Measurements from ENCODE around the gene TAF10.

TAF10 gene

GRCh38 chr11:6623391-6624363, 11.7 kb upstream of the TAF10 start:
- no peak for DNase-seq (ENCODE audit: low read depth)

GRCh38 chr11:6622261-6623171, 10.5 kb upstream of the TAF10 start:
- no peak for DNase-seq (ENCODE audit: low read depth)

GRCh38 chr11:6621711-6622211, 9.7 kb upstream of the TAF10 start:
- DNase-seq (ENCODE audit: low read depth): no peak

- DNase-seq (ENCODE audit: low read depth): no peak
Observed at GRCh38 chr11:6620636-6621035, 8.6 kb upstream of the TAF10 start.

GRCh38 chr11:6619004-6619745, 7.2 kb upstream of the TAF10 start, which contains the start of gene TPP1:
Gene TPP1 (minus strand): TSS chr11:6619422. CDS start chr11:6619400, 22 bp downstream.
- DNase-seq (ENCODE audit: low read depth): peak; percentile 68

GRCh38 chr11:6618117-6619003, 6.3 kb upstream of the TAF10 start:
- no peak for DNase-seq (ENCODE audit: low read depth)

- no peak for DNase-seq (ENCODE audit: low read depth)
Observed at GRCh38 chr11:6617315-6617781, 5.3 kb upstream of the TAF10 start.

GRCh38 chr11:6616596-6617250, 4.7 kb upstream of the TAF10 start:
- no peak for DNase-seq (ENCODE audit: low read depth)

- DNase-seq (ENCODE audit: low read depth): no peak
Observed at GRCh38 chr11:6615882-6616585, 4.0 kb upstream of the TAF10 start.

GRCh38 chr11:6615046-6615445, 3.0 kb upstream of the TAF10 start:
- DNase-seq (ENCODE audit: low read depth): no peak

- DNase-seq (ENCODE audit: low read depth): no peak
Observed at GRCh38 chr11:6614446-6614845, 2.4 kb upstream of the TAF10 start.

GRCh38 chr11:6613496-6613895, 1.5 kb upstream of the TAF10 start:
- no peak for DNase-seq (ENCODE audit: low read depth)

- DNase-seq (ENCODE audit: low read depth): no peak
Observed at GRCh38 chr11:6611963-6612212, 128 bp downstream of the TAF10 start.

- DNase-seq (ENCODE audit: low read depth): no peak
Observed at GRCh38 chr11:6611092-6611962, 689 bp downstream of the TAF10 start.

GRCh38 chr11:6610591-6610990, 1.4 kb downstream of the TAF10 start:
- DNase-seq (ENCODE audit: low read depth): no peak

- no peak for DNase-seq (ENCODE audit: low read depth)
Observed at GRCh38 chr11:6609502-6610015, 2.5 kb downstream of the TAF10 start.

GRCh38 chr11:6608726-6609501, 3.1 kb downstream of the TAF10 start:
- no peak for DNase-seq (ENCODE audit: low read depth)

- DNase-seq (ENCODE audit: low read depth): no peak
Observed at GRCh38 chr11:6608011-6608410, 4.0 kb downstream of the TAF10 start.
